Stimulated activated CD8-positive, alpha-beta memory T cell treated with anti-CD3 and anti-CD28 coated beads, Interleukin-15, amount 100 ng/mL, for 24 hours (primary cell): ENCODE measurements around the gene TEKT5.
"Not testable (repeated sequence)": the region's sequence is repeated elsewhere in the genome, so short reads cannot be mapped to it uniquely, and the experiment has no call there.

ENCODE experiments used
- DNase-seq: peaks from one replicate; pipeline ENCODE4 v3.0.0-alpha.2; 2020; ENCODE audit warnings: low read depth

TEKT5 gene

GRCh38 chr16:10658943-10659342 is 35.8 kb downstream of the TEKT5 start:
- no peak for DNase-seq

GRCh38 chr16:10657925-10658324 is 36.8 kb downstream of the TEKT5 start:
- no peak for DNase-seq

- no peak for DNase-seq
Observed at GRCh38 chr16:10656618-10657017, 38.1 kb downstream of the TEKT5 start.

GRCh38 chr16:10655415-10655977 is 39.2 kb downstream of the TEKT5 start:
- no peak for DNase-seq

- no peak for DNase-seq
Observed at GRCh38 chr16:10654592-10655414, 39.9 kb downstream of the TEKT5 start.

GRCh38 chr16:10652730-10653590 is 41.8 kb downstream of the TEKT5 start:
- DNase-seq = no peak

- not testable (repeated sequence) for DNase-seq
Observed at GRCh38 chr16:10649098-10649497, 45.6 kb downstream of the TEKT5 start.

- no peak for DNase-seq
Observed at GRCh38 chr16:10647721-10648296, 46.9 kb downstream of the TEKT5 start.

GRCh38 chr16:10647264-10647720 is 47.4 kb downstream of the TEKT5 start:
- DNase-seq = no peak

- no peak for DNase-seq
Observed at GRCh38 chr16:10646581-10647263, 48.0 kb downstream of the TEKT5 start.

- DNase-seq = no peak
Observed at GRCh38 chr16:10646228-10646580, 48.5 kb downstream of the TEKT5 start.

GRCh38 chr16:10644092-10644491 is 50.6 kb downstream of the TEKT5 start:
- DNase-seq = no peak

GRCh38 chr16:10642964-10643363 is 51.8 kb downstream of the TEKT5 start:
- no peak for DNase-seq

GRCh38 chr16:10641953-10642949 is 52.5 kb downstream of the TEKT5 start:
- DNase-seq = no peak

- no peak for DNase-seq
Observed at GRCh38 chr16:10641555-10641952, 53.2 kb downstream of the TEKT5 start.

GRCh38 chr16:10640934-10641333 is 53.8 kb downstream of the TEKT5 start:
- no peak for DNase-seq

- DNase-seq = no peak
Observed at GRCh38 chr16:10638101-10638500, 56.6 kb downstream of the TEKT5 start.

GRCh38 chr16:10637337-10638037 is 57.2 kb downstream of the TEKT5 start:
- DNase-seq = no peak

GRCh38 chr16:10635365-10636021 is 59.2 kb downstream of the TEKT5 start:
- no peak for DNase-seq
